Large intestine (tissue), 3 donors: ENCODE results near the gene HHIPL2. TPM values are rescaled to one million over a fixed set of nuclear protein-coding genes. Genes with fewer than 3 reads are reported as not detected.
A peak's percentile ranks its signal among the peaks of the same experiment; 100 is the strongest.

Source experiments
- DNase-seq, 2 donors: peaks; one replicate each; pipeline versions ENCODE4 v3.0.0 to v3.0.0-alpha.2; 2013
- H3K27ac ChIP-seq: one replicate; pipeline ENCODE4 v1.5.1; 2013; ENCODE audit warnings: low read length
- H3K27me3 ChIP-seq: 2 replicates; pipeline ENCODE4 v1.6.1; 2013; ENCODE audit warnings: low read length; ENCODE audit not compliant: control insufficient read depth, insufficient read depth
- H3K36me3 ChIP-seq: 2 replicates; pipeline ENCODE4 v1.6.1; 2013; ENCODE audit warnings: low read length; ENCODE audit not compliant: control insufficient read depth, insufficient read depth
- H3K4me1 ChIP-seq: one replicate; pipeline ENCODE4 v1.6.1; 2013; ENCODE audit warnings: low read length; ENCODE audit not compliant: control insufficient read depth, insufficient read depth
- H3K4me3 ChIP-seq: one replicate; pipeline ENCODE4 v1.5.1; 2013; ENCODE audit warnings: low read length
- H3K9me3 ChIP-seq: one replicate; pipeline ENCODE4 v1.6.1; 2013; ENCODE audit warnings: mild to moderate bottlenecking, low read depth, low read length, moderate library complexity; ENCODE audit not compliant: control insufficient read depth
- WGBS: methylation state at CpG from one replicate; pipeline ENCODE4 v1.1.5; 2013; ENCODE audit warnings: low lambda C conversion rate; ENCODE audit not compliant: insufficient coverage; 5-methylcytosine and 5-hydroxymethylcytosine counted together
- polyA plus RNA-seq: library from polyadenylated mRNA; unstranded; fragments of 120-200 nt; gene quantifications from one replicate; pipeline ENCODE4 v1.2.1, GENCODE V29; 2013

Gene HHIPL2
- polyA plus RNA-seq, 1 donor, result 0.79 TPM

DNA sequence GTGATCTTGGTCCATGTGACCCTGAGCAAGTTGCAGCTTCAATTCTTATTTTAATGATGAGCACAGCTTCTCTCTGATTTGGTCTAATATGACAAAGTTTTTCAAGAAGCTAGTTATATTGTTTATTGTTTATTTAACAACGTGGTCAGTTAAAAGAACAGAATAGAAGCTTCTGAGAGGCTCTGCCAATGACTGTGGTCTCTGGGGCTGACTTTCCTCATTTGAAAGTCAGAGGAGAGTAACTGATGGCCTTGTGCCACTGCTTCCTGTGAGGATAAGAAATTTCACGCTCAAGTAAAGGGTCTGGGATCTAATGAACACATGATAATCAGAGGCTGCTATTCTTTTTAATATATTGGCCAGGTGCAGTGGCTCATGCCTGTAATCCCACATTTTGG, 7.3 kb downstream of the HHIPL2 start:
- no peak overlapping the region for H3K4me3 ChIP-seq
- no peaks in the 10 kb centered on the region for H3K9me3 ChIP-seq
- no peaks in the 10 kb centered on the region for H3K36me3 ChIP-seq
- WGBS, result no CpG with 5 or more reads among the region's 2 CpGs
- DNase-seq, result no peak
- H3K27ac ChIP-seq, result no peak overlapping the region
- no peaks in the 10 kb centered on the region for H3K4me1 ChIP-seq
- peaks cover 5% of the 10 kb centered on the region for H3K27me3 ChIP-seq

DNA sequence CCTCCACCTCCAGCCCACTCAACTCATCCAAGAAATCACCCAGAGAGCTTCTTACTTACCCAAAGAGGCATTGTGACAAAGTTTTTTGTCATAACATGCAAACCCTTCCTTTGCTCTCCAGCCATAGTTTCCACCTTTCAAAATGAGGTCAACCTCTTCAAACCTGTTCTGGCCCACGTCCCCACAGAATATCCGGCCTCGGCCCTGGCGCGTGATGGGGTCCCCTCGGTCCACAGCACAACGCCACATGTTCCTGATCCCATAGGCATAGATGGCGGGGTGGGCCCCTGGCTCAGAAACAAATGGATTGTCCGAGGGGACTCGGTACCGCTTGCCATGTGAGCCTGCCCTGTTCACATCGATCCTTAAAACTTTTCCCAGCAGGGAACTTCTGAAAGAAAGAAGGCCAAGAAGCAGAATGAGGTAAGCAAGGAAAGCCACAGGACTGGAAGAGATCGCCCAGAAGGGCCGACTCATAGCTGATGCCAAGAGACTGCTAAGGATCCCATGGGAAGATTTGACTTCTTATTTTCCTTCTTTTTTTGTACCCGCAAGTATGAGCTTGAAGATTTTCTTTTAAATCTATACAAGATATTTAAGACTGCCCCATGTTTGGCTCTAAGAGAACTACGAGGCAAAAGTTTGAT, 7.8 kb downstream of the HHIPL2 start:
- peaks cover 5% of the 10 kb centered on the region for H3K27me3 ChIP-seq
- H3K4me1 ChIP-seq, result no peaks in the 10 kb centered on the region
- no peaks in the 10 kb centered on the region for H3K9me3 ChIP-seq
- no peak overlapping the region for H3K4me3 ChIP-seq
- no peak overlapping the region for H3K27ac ChIP-seq
- 70% methylated on average over 2 of the region's 16 CpGs for WGBS
- H3K36me3 ChIP-seq, result no peaks in the 10 kb centered on the region
- no peak for DNase-seq

DNA sequence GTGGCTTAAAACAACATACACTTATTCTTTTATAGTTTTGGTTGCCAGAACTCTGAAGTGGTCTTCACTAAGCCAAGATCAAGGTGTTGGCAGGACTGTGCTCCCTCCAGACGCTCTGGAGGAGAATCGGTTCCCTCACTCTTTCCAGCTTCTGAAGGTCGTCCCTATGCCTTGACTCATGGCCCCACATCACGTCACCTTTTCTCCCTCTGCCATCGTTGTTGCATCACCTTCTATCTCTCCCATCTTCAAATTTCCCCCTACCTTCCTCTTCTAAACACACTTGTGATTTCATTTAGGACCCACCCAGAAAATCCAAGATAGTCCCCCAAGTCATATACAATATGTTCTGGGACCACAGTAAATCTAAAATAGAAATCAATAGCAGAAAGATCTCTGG, 12.4 kb downstream of the HHIPL2 start:
- H3K9me3 ChIP-seq, result no peaks in the 10 kb centered on the region
- no peaks in the 10 kb centered on the region for H3K36me3 ChIP-seq
- 83% methylated on average over 3 of the region's 5 CpGs for WGBS
- no peak overlapping the region for H3K4me3 ChIP-seq
- H3K4me1 ChIP-seq, result no peaks in the 10 kb centered on the region
- H3K27ac ChIP-seq, result no peak overlapping the region
- DNase-seq, result no peak
- no peaks in the 10 kb centered on the region for H3K27me3 ChIP-seq

DNA sequence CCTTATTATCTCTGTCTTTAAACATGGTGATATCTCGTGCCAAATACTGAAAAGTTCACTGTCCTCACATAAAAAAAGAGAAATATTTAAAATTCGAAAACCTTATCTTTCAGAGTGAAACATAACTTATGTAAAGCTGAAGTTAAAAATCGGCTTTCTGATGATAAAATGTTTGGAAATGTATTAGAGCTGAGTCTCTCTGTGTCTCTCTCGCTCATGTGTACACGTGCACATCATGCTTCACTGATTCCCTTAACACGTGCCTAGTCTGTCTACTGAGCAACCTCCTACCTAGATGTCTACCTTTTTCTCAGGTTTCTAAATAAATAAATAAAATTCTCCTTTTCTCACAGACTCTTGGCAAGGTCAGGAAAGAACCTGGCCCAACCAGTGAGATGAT, 17.1 kb downstream of the HHIPL2 start:
- DNase-seq, result no peak

DNA sequence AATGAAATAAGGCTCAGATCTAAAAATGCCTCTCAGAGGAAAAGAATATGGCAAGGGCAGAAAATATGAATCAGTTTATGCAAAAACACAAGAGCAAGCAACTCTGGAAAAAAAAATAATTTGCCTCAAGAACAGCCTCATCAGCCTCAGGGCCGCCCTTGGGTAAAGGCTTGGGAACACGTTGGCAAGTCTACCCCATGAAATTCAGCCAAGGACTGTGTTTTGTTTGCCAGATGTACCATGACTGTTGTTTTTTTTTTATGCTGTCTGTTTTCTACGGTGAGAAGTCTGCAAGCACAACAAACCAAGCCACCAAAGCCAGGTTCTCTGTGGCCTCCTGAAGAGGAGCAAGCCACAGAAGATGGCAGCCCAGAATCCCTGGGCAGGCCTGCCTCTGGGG, 18.0 kb downstream of the HHIPL2 start:
- Histone ChIP-seq H3K4me1 (no peaks in the 10 kb centered on the region), H3K9me3 (no peaks in the 10 kb centered on the region), H3K4me3 (no peak overlapping the region), H3K36me3 (no peaks in the 10 kb centered on the region), H3K27ac (no peak overlapping the region), H3K27me3 (no peaks in the 10 kb centered on the region)
- no peak for DNase-seq
- 100% methylated on average over 1 of the region's 3 CpGs for WGBS

More for the DNA sequence above, 17.1 kb downstream of the HHIPL2 start:
- Histone ChIP-seq H3K4me1 (no peaks in the 10 kb centered on the region), H3K27ac (no peak overlapping the region), H3K4me3 (no peak overlapping the region), H3K36me3 (no peaks in the 10 kb centered on the region), H3K9me3 (no peaks in the 10 kb centered on the region), H3K27me3 (no peaks in the 10 kb centered on the region)
- WGBS, result 88% methylated on average over 4 of the region's 6 CpGs

DNA sequence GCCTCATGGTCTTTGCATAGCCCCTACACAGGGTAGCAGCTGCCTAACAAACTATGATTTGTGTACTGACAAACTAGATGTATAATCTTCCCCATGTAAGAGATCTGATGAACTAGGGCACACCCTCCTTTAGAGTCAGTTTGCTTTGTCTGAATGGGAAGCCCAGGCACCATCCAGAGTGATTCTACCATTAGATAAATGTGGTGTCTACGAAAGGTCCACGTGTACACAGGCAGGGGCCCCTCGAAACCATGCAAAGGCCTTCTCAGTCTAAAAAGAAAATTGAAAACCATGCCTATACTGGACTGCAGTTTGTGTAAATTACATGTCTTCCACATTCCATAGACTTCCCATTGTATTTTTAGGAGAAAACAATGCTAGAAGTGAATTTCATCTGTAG, 18.7 kb downstream of the HHIPL2 start:
- no peak overlapping the region for H3K4me3 ChIP-seq
- WGBS, result no CpG with 5 or more reads among the region's 3 CpGs
- no peak overlapping the region for H3K27ac ChIP-seq
- H3K9me3 ChIP-seq, result no peaks in the 10 kb centered on the region
- H3K27me3 ChIP-seq, result no peaks in the 10 kb centered on the region
- no peaks in the 10 kb centered on the region for H3K4me1 ChIP-seq
- no peaks in the 10 kb centered on the region for H3K36me3 ChIP-seq
- DNase-seq, result no peak

DNA sequence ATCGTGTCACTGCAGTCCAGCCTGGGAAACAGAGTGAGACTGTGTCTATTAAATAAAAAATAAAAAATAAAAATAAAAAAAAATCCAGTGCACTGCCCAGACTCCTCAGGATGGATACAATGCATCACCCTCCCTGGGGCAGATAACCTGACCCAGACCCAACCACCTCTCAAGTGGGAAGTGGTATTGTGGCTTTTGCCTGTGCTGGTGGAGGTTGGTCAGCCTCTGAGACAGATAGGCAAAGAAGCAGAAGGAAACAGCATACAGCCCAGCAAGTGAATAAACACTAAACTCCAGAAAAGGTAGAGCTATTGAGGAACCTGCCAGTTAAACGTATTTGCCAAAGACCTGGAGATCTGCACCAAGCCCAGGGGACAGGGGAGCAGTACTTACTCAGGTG, 22.0 kb downstream of the HHIPL2 start:
- Histone ChIP-seq H3K27me3 (no peaks in the 10 kb centered on the region), H3K9me3 (peaks cover 4% of the 10 kb centered on the region), H3K4me1 (peaks cover under 1% of the 10 kb centered on the region), H3K4me3 (no peak overlapping the region), H3K27ac (no peak overlapping the region), H3K36me3 (no peaks in the 10 kb centered on the region)
- WGBS, result no CpG with 5 or more reads among the region's 2 CpGs
- no peak for DNase-seq

DNA sequence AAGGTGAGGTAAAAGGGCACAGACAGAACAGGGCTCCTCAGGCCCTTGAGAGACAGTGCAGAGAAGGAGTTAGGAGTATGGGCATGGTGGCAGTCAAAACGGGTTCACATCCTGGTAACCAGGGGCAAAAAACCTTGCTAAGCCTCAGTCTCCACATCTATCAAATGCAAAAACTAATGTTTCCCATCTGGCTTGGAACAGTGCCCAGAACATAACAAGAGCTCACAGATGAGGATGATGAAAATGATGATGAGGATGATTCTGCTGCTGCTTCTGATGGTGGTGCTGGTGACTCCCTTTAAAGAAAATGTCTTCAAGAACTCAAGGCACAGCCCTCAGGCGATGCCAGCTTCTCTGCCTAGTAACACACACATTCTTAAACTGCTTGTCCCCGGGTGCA, 24.1 kb downstream of the HHIPL2 start:
- no CpG with 5 or more reads among the region's 3 CpGs for WGBS
- Histone ChIP-seq H3K27me3 (no peaks in the 10 kb centered on the region), H3K4me3 (no peak overlapping the region), H3K9me3 (peaks cover 4% of the 10 kb centered on the region), H3K4me1 (peaks cover 4% of the 10 kb centered on the region), H3K27ac (no peak overlapping the region), H3K36me3 (no peaks in the 10 kb centered on the region)
- DNase-seq, result no peak

DNA sequence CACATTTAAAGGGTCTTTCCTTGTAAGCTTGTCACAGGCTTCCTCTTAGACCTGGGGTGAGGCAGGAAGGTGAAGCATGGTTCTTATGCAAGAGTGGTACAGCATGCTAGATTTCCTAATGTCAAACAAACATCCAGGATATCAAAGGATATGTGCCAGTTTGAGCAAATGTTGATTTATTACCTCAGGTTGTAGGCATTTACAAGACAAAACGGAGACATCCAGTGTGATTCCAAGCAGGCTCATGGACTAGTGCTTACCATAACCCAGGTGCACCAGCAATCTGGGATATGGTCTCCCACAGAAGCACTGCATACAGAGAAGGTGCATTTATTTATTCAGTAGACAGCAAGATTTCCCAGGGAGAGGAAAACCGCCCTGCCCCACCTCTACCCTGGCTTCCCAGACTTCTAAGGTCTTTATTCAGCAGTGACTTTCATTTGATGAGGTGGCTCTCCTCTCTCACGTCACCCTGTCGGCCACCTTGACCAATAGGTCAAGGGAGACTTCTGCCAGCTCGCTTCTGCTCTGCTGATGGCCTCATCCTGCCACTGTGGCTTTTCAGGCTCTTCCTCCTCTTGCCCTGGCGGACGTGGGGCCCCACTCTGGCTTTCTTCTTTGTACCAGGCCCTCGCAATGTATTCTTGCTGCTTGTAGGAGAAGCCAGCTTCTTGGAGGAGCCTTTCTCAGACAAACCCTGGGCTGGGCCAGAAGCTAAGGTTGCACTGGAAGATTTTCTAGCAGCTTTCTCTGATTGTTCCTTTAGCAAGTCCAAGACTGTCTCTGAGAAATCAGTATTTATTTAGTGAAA, 25.6 kb downstream of the HHIPL2 start:
- no peak for DNase-seq
- Histone ChIP-seq H3K27ac (peak overlapping the region; percentile 9), H3K36me3 (no peaks in the 10 kb centered on the region), H3K27me3 (no peaks in the 10 kb centered on the region), H3K4me1 (peaks cover 4% of the 10 kb centered on the region), H3K9me3 (peaks cover 4% of the 10 kb centered on the region), H3K4me3 (no peak overlapping the region)
- no CpG with 5 or more reads among the region's 8 CpGs for WGBS

DNA sequence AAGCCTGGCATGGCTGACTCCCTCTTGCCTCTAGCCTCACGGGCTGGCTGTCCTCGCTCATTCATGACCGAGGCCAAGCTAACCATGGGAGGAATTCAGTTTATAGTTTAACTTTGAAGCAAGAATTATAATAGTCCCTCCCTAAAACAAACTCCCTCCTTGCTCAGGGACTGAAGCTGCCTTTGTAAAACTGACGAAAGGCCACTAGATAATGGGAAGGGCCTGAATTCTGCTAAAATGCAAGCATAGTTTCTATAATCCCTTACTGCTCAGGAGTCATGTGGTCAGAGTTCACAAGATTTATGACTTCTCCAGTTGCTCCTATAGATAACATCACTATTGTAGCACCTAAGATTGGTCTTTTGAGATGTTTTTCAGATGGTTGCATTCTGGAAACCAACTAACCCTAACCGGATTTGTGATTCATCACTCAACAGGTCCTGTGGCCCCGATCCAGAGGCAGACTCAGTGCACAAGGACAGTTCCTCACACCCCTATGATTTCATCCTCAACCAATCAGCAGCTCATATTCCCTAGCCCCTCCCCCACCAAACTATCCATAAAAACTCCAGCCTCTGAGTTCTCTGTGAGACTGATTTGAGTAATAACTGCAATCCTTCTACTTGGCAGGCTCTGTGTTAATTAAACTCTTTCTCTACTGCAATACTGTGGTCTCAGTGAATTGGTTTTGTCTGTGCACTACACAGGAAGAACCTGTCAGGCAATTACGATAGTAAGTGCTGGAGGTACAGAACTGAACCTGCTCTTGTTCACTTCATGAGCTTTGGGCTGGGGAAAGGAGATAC, 26.4 kb downstream of the HHIPL2 start:
- H3K4me1 ChIP-seq, result peaks cover 4% of the 10 kb centered on the region
- no peak overlapping the region for H3K4me3 ChIP-seq
- WGBS, result no CpG with 5 or more reads among the region's 7 CpGs
- no peaks in the 10 kb centered on the region for H3K27me3 ChIP-seq
- peaks cover 4% of the 10 kb centered on the region for H3K9me3 ChIP-seq
- peak overlapping the region; percentile 9 for H3K27ac ChIP-seq
- peak; percentile 48 to 80 for DNase-seq
- no peaks in the 10 kb centered on the region for H3K36me3 ChIP-seq
